Measurements from ENCODE around the gene EXD3.
A peak's percentile ranks its signal among the peaks of the same experiment; 100 is the strongest.
"Not testable (repeated sequence)": the region's sequence is repeated elsewhere in the genome, so short reads cannot be mapped to it uniquely, and the experiment has no call there.

The EXD3 gene

DNA sequence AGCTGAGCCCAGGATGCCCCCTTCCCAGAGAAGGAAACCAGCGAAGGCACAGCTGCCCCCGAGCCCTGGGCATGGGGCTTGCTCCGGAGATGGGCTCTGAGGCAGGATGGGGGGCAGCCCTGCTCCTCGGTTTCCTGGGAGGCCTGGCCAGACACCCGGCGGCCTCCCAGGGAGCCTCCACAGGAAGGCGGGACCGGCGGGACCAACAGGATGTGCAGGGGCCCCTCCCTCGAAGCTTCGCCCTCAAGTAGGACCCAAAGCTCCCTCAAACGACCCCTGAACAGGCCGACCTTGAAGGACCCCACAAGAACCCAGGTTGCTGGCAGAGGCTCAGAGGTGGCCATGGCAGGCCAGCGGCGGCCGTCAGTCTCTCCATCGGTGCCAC is 11.7 kb downstream of the EXD3 start:
- peak overlapping the region; percentile 38 for H3K14ac ChIP-seq (ENCODE audit: low read length)
- no peak overlapping the region for H3K4ac ChIP-seq (ENCODE audit: low read length)
- no peak overlapping the region for H3K9ac ChIP-seq (ENCODE audit: low read depth, low read length, poor library complexity)
- peak overlapping the region; percentile 10 for H2BK12ac ChIP-seq (ENCODE audit: low read length)
- H3K18ac ChIP-seq (ENCODE audit: low read length): peak overlapping the region; percentile 64
- H2BK120ac ChIP-seq (ENCODE audit: low read depth, low read length): no peak overlapping the region
- no peak overlapping the region for H3K4me2 ChIP-seq (ENCODE audit: insufficient read depth, low read length, poor library complexity, severe bottlenecking)
- peaks cover 0 to 2% (median 0%) of the 10 kb centered on the region in 3 experiments for H3K27me3 ChIP-seq (ENCODE audit: control insufficient read depth in 3 of 3, insufficient read depth in 3 of 3, low read depth in 1 of 3, low read length in 3 of 3)
- no peaks in the 10 kb centered on the region for H3K36me3 ChIP-seq (replicated peaks in 1 of 2; ENCODE audit: control insufficient read depth in 2 of 2, insufficient read depth in 2 of 2, low read length in 2 of 2)
- no peak overlapping the region for H2BK5ac ChIP-seq (ENCODE audit: low read length)
- no peak overlapping the region for H3K4me3 ChIP-seq (ENCODE audit: low read length in 2 of 2)
- no peak overlapping the region for H4K91ac ChIP-seq (ENCODE audit: low read depth, low read length, poor library complexity)
- H4K8ac ChIP-seq (ENCODE audit: low read depth, low read length): no peak overlapping the region
- no CpG with 5 or more reads among the region's 17 CpGs for WGBS, 2 donors (ENCODE audit: extremely low coverage in 2 of 2, insufficient read length in 2 of 2, insufficient replicate concordance in 1 of 2)
- H2AK5ac ChIP-seq (ENCODE audit: low read depth, low read length): peak overlapping the region; percentile 56
- H2AFZ ChIP-seq (ENCODE audit: low read length): no peak overlapping the region
- peaks cover 6% of the 10 kb centered on the region for H3K79me1 ChIP-seq (ENCODE audit: low read depth, low read length)
- no peak overlapping the region for H3K23ac ChIP-seq (ENCODE audit: low read depth, low read length, poor library complexity)
- H3K4me1 ChIP-seq (ENCODE audit: control insufficient read depth in 2 of 2, insufficient read depth in 1 of 2, low read depth in 1 of 2, low read length in 2 of 2): peaks cover 9 to 15% of the 10 kb centered on the region in 2 donors
- DNase-seq (ENCODE audit: low spot score): no peak
- no peaks in the 10 kb centered on the region for H3K9me3 ChIP-seq (replicated peaks in 1 of 2; ENCODE audit: control insufficient read depth in 2 of 2, insufficient read depth in 1 of 2, low read depth in 1 of 2, low read length in 2 of 2)
- peak overlapping the region; percentile 81 for H2BK15ac ChIP-seq (ENCODE audit: low read length)
- H3K27ac ChIP-seq (replicated peaks; ENCODE audit: low read length): no peak overlapping the region

DNA sequence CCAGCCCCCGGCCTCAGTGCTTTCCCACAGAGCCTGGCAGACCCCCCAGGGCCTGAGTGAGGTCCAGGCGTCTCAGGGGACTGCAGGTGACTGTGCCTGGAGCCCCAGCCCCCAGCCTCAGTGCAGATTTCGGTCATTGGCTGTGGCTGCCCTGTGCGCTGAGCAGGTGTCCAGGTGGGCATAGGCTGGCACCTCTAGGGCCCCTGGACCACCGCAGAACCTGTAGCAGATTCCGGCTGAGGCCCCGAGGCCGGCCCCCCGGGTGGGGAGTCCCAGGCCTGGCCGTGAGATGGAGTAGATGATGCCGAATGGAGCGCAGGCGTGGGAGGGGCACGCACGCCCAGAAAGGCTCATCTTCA is 12.1 kb downstream of the EXD3 start:
- no peak overlapping the region for H3K9ac ChIP-seq (ENCODE audit: low read depth, low read length, poor library complexity)
- peak overlapping the region; percentile 10 for H2BK12ac ChIP-seq (ENCODE audit: low read length)
- no peak overlapping the region for H3K27ac ChIP-seq (replicated peaks; ENCODE audit: low read length)
- H2BK15ac ChIP-seq (ENCODE audit: low read length): peak overlapping the region; percentile 81
- no peak for DNase-seq (ENCODE audit: low spot score)
- peak overlapping the region; percentile 38 for H3K14ac ChIP-seq (ENCODE audit: low read length)
- H3K18ac ChIP-seq (ENCODE audit: low read length): no peak overlapping the region
- no peaks in the 10 kb centered on the region for H3K9me3 ChIP-seq (replicated peaks in 1 of 2; ENCODE audit: control insufficient read depth in 2 of 2, insufficient read depth in 1 of 2, low read depth in 1 of 2, low read length in 2 of 2)
- H2BK5ac ChIP-seq (ENCODE audit: low read length): no peak overlapping the region
- peaks cover 10 to 15% of the 10 kb centered on the region in 2 donors for H3K4me1 ChIP-seq (ENCODE audit: control insufficient read depth in 2 of 2, insufficient read depth in 1 of 2, low read depth in 1 of 2, low read length in 2 of 2)
- H3K4me2 ChIP-seq (ENCODE audit: insufficient read depth, low read length, poor library complexity, severe bottlenecking): no peak overlapping the region
- no peak overlapping the region for H3K23ac ChIP-seq (ENCODE audit: low read depth, low read length, poor library complexity)
- no peak overlapping the region for H2AFZ ChIP-seq (ENCODE audit: low read length)
- no peak overlapping the region for H3K4me3 ChIP-seq (ENCODE audit: low read length in 2 of 2)
- WGBS, 2 donors (ENCODE audit: extremely low coverage in 2 of 2, insufficient read length in 2 of 2, insufficient replicate concordance in 1 of 2): no CpG with 5 or more reads among the region's 15 CpGs
- H2BK120ac ChIP-seq (ENCODE audit: low read depth, low read length): no peak overlapping the region
- no peak overlapping the region for H4K91ac ChIP-seq (ENCODE audit: low read depth, low read length, poor library complexity)
- peaks cover 0 to 3% (median 0%) of the 10 kb centered on the region in 3 experiments for H3K27me3 ChIP-seq (ENCODE audit: control insufficient read depth in 3 of 3, insufficient read depth in 3 of 3, low read depth in 1 of 3, low read length in 3 of 3)
- no peak overlapping the region for H4K8ac ChIP-seq (ENCODE audit: low read depth, low read length)
- H3K4ac ChIP-seq (ENCODE audit: low read length): no peak overlapping the region
- no peaks in the 10 kb centered on the region for H3K36me3 ChIP-seq (replicated peaks in 1 of 2; ENCODE audit: control insufficient read depth in 2 of 2, insufficient read depth in 2 of 2, low read length in 2 of 2)
- peak overlapping the region; percentile 56 for H2AK5ac ChIP-seq (ENCODE audit: low read depth, low read length)
- H3K79me1 ChIP-seq (ENCODE audit: low read depth, low read length): peaks cover 5% of the 10 kb centered on the region

DNA sequence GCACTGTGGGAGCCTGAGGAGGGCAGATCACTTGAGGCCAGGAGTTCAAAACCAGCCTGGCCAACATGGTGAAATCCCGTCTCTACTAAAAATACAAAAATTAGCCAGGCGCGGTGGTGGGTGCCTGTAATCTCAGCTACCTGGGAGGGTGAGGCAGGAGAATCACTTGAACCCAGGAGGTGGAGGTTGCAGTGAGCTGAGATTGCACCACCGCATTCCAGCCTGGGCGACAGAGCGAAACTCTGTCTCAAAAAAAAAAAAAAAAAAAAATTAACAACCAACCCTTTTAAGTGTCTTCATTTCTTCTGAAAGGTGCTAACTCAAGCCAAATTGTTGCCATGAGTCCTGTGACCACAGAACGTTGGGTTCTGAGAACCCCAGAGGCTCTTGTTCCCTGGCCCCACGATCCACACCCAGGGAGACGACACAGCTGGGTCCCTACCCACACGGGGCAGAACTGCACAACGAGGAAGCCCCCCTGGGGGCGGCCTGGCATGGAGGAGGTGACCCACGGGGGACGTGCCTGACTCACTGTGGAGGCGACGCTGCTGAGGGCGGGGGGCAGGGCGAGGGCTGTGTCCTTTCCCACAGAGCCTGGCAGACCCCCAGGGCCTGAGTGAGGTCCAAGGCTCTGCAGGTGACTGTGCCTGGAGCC is 12.6 kb downstream of the EXD3 start:
- not testable (repeated sequence) for H2AK5ac ChIP-seq (ENCODE audit: low read depth, low read length); H2BK12ac ChIP-seq (ENCODE audit: low read length); H4K8ac ChIP-seq (ENCODE audit: low read depth, low read length); H2BK120ac ChIP-seq (ENCODE audit: low read depth, low read length); H4K91ac ChIP-seq (ENCODE audit: low read depth, low read length, poor library complexity); H3K4me2 ChIP-seq (ENCODE audit: insufficient read depth, low read length, poor library complexity, severe bottlenecking); H3K18ac ChIP-seq (ENCODE audit: low read length); H3K27ac ChIP-seq (replicated peaks; ENCODE audit: low read length); H3K9me3 ChIP-seq (replicated peaks in 1 of 2; ENCODE audit: control insufficient read depth in 2 of 2, insufficient read depth in 1 of 2, low read depth in 1 of 2, low read length in 2 of 2); H3K27me3 ChIP-seq (ENCODE audit: control insufficient read depth in 3 of 3, insufficient read depth in 3 of 3, low read depth in 1 of 3, low read length in 3 of 3); H3K4ac ChIP-seq (ENCODE audit: low read length); DNase-seq (ENCODE audit: low spot score); H3K23ac ChIP-seq (ENCODE audit: low read depth, low read length, poor library complexity); H3K36me3 ChIP-seq (replicated peaks in 1 of 2; ENCODE audit: control insufficient read depth in 2 of 2, insufficient read depth in 2 of 2, low read length in 2 of 2); H3K4me3 ChIP-seq (ENCODE audit: low read length in 2 of 2); H3K9ac ChIP-seq (ENCODE audit: low read depth, low read length, poor library complexity); H3K79me1 ChIP-seq (ENCODE audit: low read depth, low read length); H2AFZ ChIP-seq (ENCODE audit: low read length); H2BK5ac ChIP-seq (ENCODE audit: low read length)
- Histone ChIP-seq H2BK15ac (ENCODE audit: low read length) (peak overlapping the region; percentile 81), H3K4me1 (ENCODE audit: control insufficient read depth in 2 of 2, insufficient read depth in 1 of 2, low read depth in 1 of 2, low read length in 2 of 2) (peaks cover 10 to 15% of the 10 kb centered on the region in 2 donors), H3K14ac (ENCODE audit: low read length) (peak overlapping the region; percentile 21)
- WGBS, 2 donors (ENCODE audit: extremely low coverage in 2 of 2, insufficient read length in 2 of 2, insufficient replicate concordance in 1 of 2): no CpG with 5 or more reads among the region's 18 CpGs

- no peaks in the 10 kb centered on the region for H3K36me3 ChIP-seq (replicated peaks in 1 of 2; ENCODE audit: control insufficient read depth in 2 of 2, insufficient read depth in 2 of 2, low read length in 2 of 2)
- WGBS, 2 donors (ENCODE audit: extremely low coverage in 2 of 2, insufficient read length in 2 of 2, insufficient replicate concordance in 1 of 2): no CpG with 5 or more reads among the region's 11 CpGs
Measured at GRCh38 chr9:137409515-137409914, 13.4 kb downstream of the EXD3 start.

More at GRCh38 chr9:137409515-137409914, 13.4 kb downstream of the EXD3 start:
- Histone ChIP-seq H3K27ac (replicated peaks; ENCODE audit: low read length) (no peak overlapping the region), H4K8ac (ENCODE audit: low read depth, low read length) (no peak overlapping the region), H2BK12ac (ENCODE audit: low read length) (no peak overlapping the region), H3K14ac (ENCODE audit: low read length) (no peak overlapping the region), H3K9me3 (replicated peaks in 1 of 2; ENCODE audit: control insufficient read depth in 2 of 2, insufficient read depth in 1 of 2, low read depth in 1 of 2, low read length in 2 of 2) (no peaks in the 10 kb centered on the region), H3K9ac (ENCODE audit: low read depth, low read length, poor library complexity) (no peak overlapping the region), H2AK5ac (ENCODE audit: low read depth, low read length) (no peak overlapping the region), H3K79me1 (ENCODE audit: low read depth, low read length) (peaks cover 9% of the 10 kb centered on the region), H4K91ac (ENCODE audit: low read depth, low read length, poor library complexity) (no peak overlapping the region), H3K4me2 (ENCODE audit: insufficient read depth, low read length, poor library complexity, severe bottlenecking) (no peak overlapping the region), H2AFZ (ENCODE audit: low read length) (no peak overlapping the region), H3K27me3 (ENCODE audit: control insufficient read depth in 3 of 3, insufficient read depth in 3 of 3, low read depth in 1 of 3, low read length in 3 of 3) (peaks cover 0 to 3% (median 0%) of the 10 kb centered on the region in 3 experiments), H3K4me3 (ENCODE audit: low read length in 2 of 2) (no peak overlapping the region), H3K23ac (ENCODE audit: low read depth, low read length, poor library complexity) (no peak overlapping the region), H2BK15ac (ENCODE audit: low read length) (no peak overlapping the region), H2BK120ac (ENCODE audit: low read depth, low read length) (no peak overlapping the region), H3K4ac (ENCODE audit: low read length) (no peak overlapping the region), H3K18ac (ENCODE audit: low read length) (no peak overlapping the region), H3K4me1 (ENCODE audit: control insufficient read depth in 2 of 2, insufficient read depth in 1 of 2, low read depth in 1 of 2, low read length in 2 of 2) (peaks cover 10 to 15% of the 10 kb centered on the region in 2 donors), H2BK5ac (ENCODE audit: low read length) (peak overlapping the region; percentile 39)
- DNase-seq (ENCODE audit: low spot score): no peak
